HepG2 (cell line): Measurements from ENCODE around the gene RGMA. TPM values are rescaled to one million over a fixed set of nuclear protein-coding genes. Genes with fewer than 3 reads are reported as not detected.

ENCODE experiments used
- JUNB ChIP-seq: sonication (generic); formaldehyde crosslinking; IDR thresholded peaks from 2 replicates; pipeline ENCODE4 v1.8.0; 2022; ENCODE audit warnings: missing genetic modification reagents, mild to moderate bottlenecking, borderline replicate concordance
- MZF1 ChIP-seq: sonication (generic); formaldehyde crosslinking; IDR thresholded peaks from 2 replicates; pipeline ENCODE4 v1.8.1; 2023; ENCODE audit warnings: mild to moderate bottlenecking, missing genetic modification reagents, borderline replicate concordance
- polyA plus RNA-seq, 8 experiments: library from polyadenylated mRNA; depleted of rRNA in 3 of 8; stranded (reverse) in 7 of 8; unstranded in 1 of 8; fragments of >200 nt; fragmentation: Illumina TruSeq in 4 of 8; extraction: Trizol in 4 of 8; gene quantifications; 2 replicates each; pipeline versions ENCODE4 v1.2.1 to v1.2.3, GENCODE V29; 2011 to 2016; ENCODE audit warnings: low read depth in 4 of 8, missing spikeins in 1 of 8, mixed read lengths in 1 of 8; ENCODE audit not compliant: insufficient read depth in 1 of 8
- total RNA-seq, 5 experiments: library from RNA; depleted of rRNA; stranded (reverse); fragments of >200 nt; fragmentation: Illumina TruSeq; extraction: Trizol; gene quantifications; 2 replicates each; pipeline ENCODE4 v1.2.3, GENCODE V29; 2016; ENCODE audit warnings: low read depth in 1 of 5
- TF ChIP-seq, protein P1 (sequence below), 2 experiments: fragments of 450-650 bp in 1 of 2; sonication (generic) in 1 of 2; formaldehyde crosslinking in 1 of 2; IDR thresholded peaks; 2 replicates each; pipeline versions ENCODE4 v1.6.1 to v1.8.0; 2016 to 2022; ENCODE audit warnings: antibody characterized with exemption in 1 of 2, mild to moderate bottlenecking in 1 of 2, missing genetic modification reagents in 1 of 2
- TF ChIP-seq, protein P2 (sequence below): sonication (generic); formaldehyde crosslinking; IDR thresholded peaks from 2 replicates; pipeline ENCODE4 v1.5.0; 2020; ENCODE audit warnings: missing genetic modification reagents
- TF ChIP-seq, protein P3 (sequence below): sonication (generic); formaldehyde crosslinking; IDR thresholded peaks from 2 replicates; pipeline ENCODE4 v1.4.0; 2020; ENCODE audit warnings: mild to moderate bottlenecking, missing genetic modification reagents, borderline replicate concordance

The RGMA gene
- total and polyA plus RNA-seq, 2 of the 13 experiments (the other 11 are each of a cell fraction or from before 2014, with no cell fraction given) = not detected

DNA sequence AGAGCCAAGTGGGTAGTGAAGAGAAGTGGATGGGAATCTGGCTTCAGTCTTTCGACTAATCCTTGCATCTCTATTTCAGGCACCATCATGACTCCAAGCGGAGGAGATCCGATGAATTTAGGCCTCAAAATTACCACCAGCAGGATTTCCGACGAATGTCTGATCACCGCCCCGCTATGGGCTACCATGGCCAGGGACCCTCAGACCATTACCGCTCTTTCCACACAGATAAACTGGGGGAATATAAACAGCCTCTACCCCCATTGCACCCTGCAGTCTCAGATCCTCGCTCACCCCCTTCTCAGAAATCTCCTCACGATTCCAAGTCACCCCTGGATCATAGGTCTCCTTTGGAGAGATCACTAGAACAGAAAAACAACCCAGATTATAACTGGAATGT is 64.7 kb downstream of the RGMA start (continued):
- TF ChIP-seq, protein P1, sequence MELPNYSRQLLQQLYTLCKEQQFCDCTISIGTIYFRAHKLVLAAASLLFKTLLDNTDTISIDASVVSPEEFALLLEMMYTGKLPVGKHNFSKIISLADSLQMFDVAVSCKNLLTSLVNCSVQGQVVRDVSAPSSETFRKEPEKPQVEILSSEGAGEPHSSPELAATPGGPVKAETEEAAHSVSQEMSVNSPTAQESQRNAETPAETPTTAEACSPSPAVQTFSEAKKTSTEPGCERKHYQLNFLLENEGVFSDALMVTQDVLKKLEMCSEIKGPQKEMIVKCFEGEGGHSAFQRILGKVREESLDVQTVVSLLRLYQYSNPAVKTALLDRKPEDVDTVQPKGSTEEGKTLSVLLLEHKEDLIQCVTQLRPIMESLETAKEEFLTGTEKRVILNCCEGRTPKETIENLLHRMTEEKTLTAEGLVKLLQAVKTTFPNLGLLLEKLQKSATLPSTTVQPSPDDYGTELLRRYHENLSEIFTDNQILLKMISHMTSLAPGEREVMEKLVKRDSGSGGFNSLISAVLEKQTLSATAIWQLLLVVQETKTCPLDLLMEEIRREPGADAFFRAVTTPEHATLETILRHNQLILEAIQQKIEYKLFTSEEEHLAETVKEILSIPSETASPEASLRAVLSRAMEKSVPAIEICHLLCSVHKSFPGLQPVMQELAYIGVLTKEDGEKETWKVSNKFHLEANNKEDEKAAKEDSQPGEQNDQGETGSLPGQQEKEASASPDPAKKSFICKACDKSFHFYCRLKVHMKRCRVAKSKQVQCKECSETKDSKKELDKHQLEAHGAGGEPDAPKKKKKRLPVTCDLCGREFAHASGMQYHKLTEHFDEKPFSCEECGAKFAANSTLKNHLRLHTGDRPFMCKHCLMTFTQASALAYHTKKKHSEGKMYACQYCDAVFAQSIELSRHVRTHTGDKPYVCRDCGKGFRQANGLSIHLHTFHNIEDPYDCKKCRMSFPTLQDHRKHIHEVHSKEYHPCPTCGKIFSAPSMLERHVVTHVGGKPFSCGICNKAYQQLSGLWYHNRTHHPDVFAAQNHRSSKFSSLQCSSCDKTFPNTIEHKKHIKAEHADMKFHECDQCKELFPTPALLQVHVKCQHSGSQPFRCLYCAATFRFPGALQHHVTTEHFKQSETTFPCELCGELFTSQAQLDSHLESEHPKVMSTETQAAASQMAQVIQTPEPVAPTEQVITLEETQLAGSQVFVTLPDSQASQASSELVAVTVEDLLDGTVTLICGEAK (IDR thresholded peaks at IDR 0.05) = no peak
- TF ChIP-seq, protein P1 (CRISPR knock-in tag; IDR thresholded peaks at IDR 0.05) = no peak
- TF ChIP-seq JUNB (no peak), MZF1 (no peak)
- TF ChIP-seq, protein P2, sequence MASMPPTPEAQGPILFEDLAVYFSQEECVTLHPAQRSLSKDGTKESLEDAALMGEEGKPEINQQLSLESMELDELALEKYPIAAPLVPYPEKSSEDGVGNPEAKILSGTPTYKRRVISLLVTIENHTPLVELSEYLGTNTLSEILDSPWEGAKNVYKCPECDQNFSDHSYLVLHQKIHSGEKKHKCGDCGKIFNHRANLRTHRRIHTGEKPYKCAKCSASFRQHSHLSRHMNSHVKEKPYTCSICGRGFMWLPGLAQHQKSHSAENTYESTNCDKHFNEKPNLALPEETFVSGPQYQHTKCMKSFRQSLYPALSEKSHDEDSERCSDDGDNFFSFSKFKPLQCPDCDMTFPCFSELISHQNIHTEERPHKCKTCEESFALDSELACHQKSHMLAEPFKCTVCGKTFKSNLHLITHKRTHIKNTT (CRISPR knock-in tag) = no peak
- TF ChIP-seq, protein P3, sequence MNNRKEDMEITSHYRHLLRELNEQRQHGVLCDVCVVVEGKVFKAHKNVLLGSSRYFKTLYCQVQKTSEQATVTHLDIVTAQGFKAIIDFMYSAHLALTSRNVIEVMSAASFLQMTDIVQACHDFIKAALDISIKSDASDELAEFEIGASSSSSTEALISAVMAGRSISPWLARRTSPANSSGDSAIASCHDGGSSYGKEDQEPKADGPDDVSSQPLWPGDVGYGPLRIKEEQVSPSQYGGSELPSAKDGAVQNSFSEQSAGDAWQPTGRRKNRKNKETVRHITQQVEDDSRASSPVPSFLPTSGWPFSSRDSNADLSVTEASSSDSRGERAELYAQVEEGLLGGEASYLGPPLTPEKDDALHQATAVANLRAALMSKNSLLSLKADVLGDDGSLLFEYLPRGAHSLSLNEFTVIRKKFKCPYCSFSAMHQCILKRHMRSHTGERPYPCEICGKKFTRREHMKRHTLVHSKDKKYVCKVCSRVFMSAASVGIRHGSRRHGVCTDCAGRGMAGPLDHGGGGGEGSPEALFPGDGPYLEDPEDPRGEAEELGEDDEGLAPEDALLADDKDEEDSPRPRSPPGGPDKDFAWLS = no peak
